Astrocyte (in vitro differentiated cells and primary cell): ENCODE measurements around the gene LARGE1. TPM values are rescaled to one million over a fixed set of nuclear protein-coding genes. Genes with fewer than 3 reads are reported as not detected.
A peak's percentile ranks its signal among the peaks of the same experiment; 100 is the strongest.

Experiments used
- DNase-seq: peaks from one replicate; pipeline ENCODE4 v3.0.0-alpha.2; 2010; ENCODE audit warnings: low read depth
- FAIRE-seq: peaks from 2 replicates; lab custom pipeline; 2011; peaks lifted over from hg19 to GRCh38; lab: Jason Lieb, UNC
- H2AFZ ChIP-seq: 2 replicates; pipeline ENCODE4 v1.6.0; 2012; ENCODE audit warnings: low read depth, low read length, inconsistent platforms
- H3K27ac ChIP-seq: 2 replicates; pipeline ENCODE4 v1.5.1; 2011; ENCODE audit warnings: low read depth, low read length, inconsistent platforms
- H3K27me3 ChIP-seq: 2 replicates; pipeline ENCODE4 v1.6.0; 2011; ENCODE audit warnings: low read length, inconsistent platforms; ENCODE audit not compliant: insufficient read depth
- H3K36me3 ChIP-seq: 2 replicates; pipeline ENCODE4 v1.5.1; 2011; ENCODE audit warnings: low read length, inconsistent platforms; ENCODE audit not compliant: insufficient read depth
- H3K4me1 ChIP-seq: 2 replicates; pipeline ENCODE4 v1.5.1; 2011; ENCODE audit warnings: low read length, inconsistent platforms; ENCODE audit not compliant: insufficient read depth
- H3K4me2 ChIP-seq: 2 replicates; pipeline ENCODE4 v1.6.0; 2012; ENCODE audit warnings: low read length, inconsistent platforms
- H3K4me3 ChIP-seq: 2 replicates; pipeline ENCODE4 v1.5.1; 2011; ENCODE audit warnings: low read depth, mild to moderate bottlenecking, low read length, inconsistent platforms; ENCODE audit not compliant: insufficient read depth
- H3K79me2 ChIP-seq: 2 replicates; pipeline ENCODE4 v1.6.0; 2012; ENCODE audit warnings: mild to moderate bottlenecking, low read length, inconsistent platforms; ENCODE audit not compliant: insufficient read depth
- H3K9ac ChIP-seq: 2 replicates; pipeline ENCODE4 v1.6.0; 2012; ENCODE audit warnings: mild to moderate bottlenecking, low read length, inconsistent platforms
- H3K9me3 ChIP-seq: 2 replicates; pipeline ENCODE4 v1.5.1; 2012; ENCODE audit warnings: low read depth, mild to moderate bottlenecking, low read length, inconsistent platforms; ENCODE audit not compliant: insufficient read depth
- H4K20me1 ChIP-seq: 2 replicates; pipeline ENCODE4 v1.6.0; 2012; ENCODE audit warnings: low read length, inconsistent platforms; ENCODE audit not compliant: insufficient read depth
- H3K27ac Mint-ChIP-seq: one replicate; pipeline ENCODE4 v1.8.0; 2021; ENCODE audit warnings: mild to moderate bottlenecking, mixed read lengths; ENCODE audit not compliant: unreplicated experiment
- H3K27me3 Mint-ChIP-seq: one replicate; pipeline ENCODE4 v1.8.0; 2021; ENCODE audit warnings: low read depth, mixed read lengths; ENCODE audit not compliant: unreplicated experiment
- H3K36me3 Mint-ChIP-seq: one replicate; pipeline ENCODE4 v1.8.0; 2021; ENCODE audit warnings: low read depth, mixed read lengths; ENCODE audit not compliant: unreplicated experiment
- H3K4me1 Mint-ChIP-seq: one replicate; pipeline ENCODE4 v1.8.0; 2021; ENCODE audit warnings: low read depth, mixed read lengths; ENCODE audit not compliant: unreplicated experiment
- H3K4me3 Mint-ChIP-seq: one replicate; pipeline ENCODE4 v1.8.0; 2021; ENCODE audit warnings: mild to moderate bottlenecking, moderate library complexity, mixed read lengths; ENCODE audit not compliant: unreplicated experiment
- H3K9me3 Mint-ChIP-seq: one replicate; pipeline ENCODE4 v1.8.0; 2021; ENCODE audit warnings: mild to moderate bottlenecking, mixed read lengths; ENCODE audit not compliant: unreplicated experiment
- CTCF ChIP-seq: IDR thresholded peaks from 2 replicates; pipeline ENCODE4 v1.5.1; 2011; ENCODE audit warnings: low read depth, mild to moderate bottlenecking, inconsistent platforms, low read length, moderate library complexity; ENCODE audit not compliant: insufficient read depth
- EZH2 ChIP-seq: IDR thresholded peaks from 2 replicates; pipeline ENCODE4 v1.6.1; 2012; ENCODE audit warnings: mild to moderate bottlenecking, low read length, inconsistent platforms; ENCODE audit not compliant: insufficient read depth
- total RNA-seq: library from RNA; stranded (reverse); gene quantifications from 2 replicates; pipeline ENCODE4 v1.2.1, GENCODE V29; 2021

The LARGE1 gene
- total RNA-seq, 1 donor from 2014 or later, result 92.6 TPM

GRCh38 chr22:33302549-33302948, 617.7 kb downstream of the LARGE1 start:
- Mint-ChIP-seq H3K36me3 (peaks cover 1% of the 10 kb centered on the region), H3K4me1 (no peaks in the 10 kb centered on the region), H3K4me3 (no peak overlapping the region), H3K27ac (no peak overlapping the region), H3K27me3 (no peaks in the 10 kb centered on the region), H3K9me3 (no peaks in the 10 kb centered on the region)
- Histone ChIP-seq H3K27ac (no peak overlapping the region), H3K27me3 (no peaks in the 10 kb centered on the region), H3K9ac (no peak overlapping the region), H3K4me2 (no peak overlapping the region), H3K36me3 (no peaks in the 10 kb centered on the region), H3K4me1 (no peaks in the 10 kb centered on the region), H3K79me2 (no peaks in the 10 kb centered on the region), H3K4me3 (no peak overlapping the region), H3K9me3 (no peaks in the 10 kb centered on the region), H4K20me1 (no peaks in the 10 kb centered on the region), H2AFZ (no peak overlapping the region)
- no peak for DNase-seq
- TF ChIP-seq CTCF, result no peak
- FAIRE-seq, result no peak

- Mint-ChIP-seq H3K27me3 (no peaks in the 10 kb centered on the region), H3K4me1 (no peaks in the 10 kb centered on the region), H3K27ac (no peak overlapping the region), H3K9me3 (no peaks in the 10 kb centered on the region), H3K4me3 (no peak overlapping the region), H3K36me3 (peaks cover 1% of the 10 kb centered on the region)
- H2AFZ ChIP-seq, result no peak overlapping the region
- no peak for FAIRE-seq
- TF ChIP-seq EZH2 (no peak), CTCF (peak; percentile 87)
- no peaks in the 10 kb centered on the region for H3K36me3 ChIP-seq
- DNase-seq, result peak; percentile 18
- no peaks in the 10 kb centered on the region for H3K4me1 ChIP-seq
- H3K27ac ChIP-seq, result no peak overlapping the region
- peak overlapping the region; percentile 30 for H3K4me2 ChIP-seq
- H3K79me2 ChIP-seq, result no peaks in the 10 kb centered on the region
- no peak overlapping the region for H3K4me3 ChIP-seq
- H4K20me1 ChIP-seq, result no peaks in the 10 kb centered on the region
- H3K27me3 ChIP-seq, result no peaks in the 10 kb centered on the region
- H3K9ac ChIP-seq, result no peak overlapping the region
- no peaks in the 10 kb centered on the region for H3K9me3 ChIP-seq
Observed at GRCh38 chr22:33302049-33302545, 618.2 kb downstream of the LARGE1 start.

GRCh38 chr22:33300165-33300564, 620.1 kb downstream of the LARGE1 start:
- Histone ChIP-seq H2AFZ (no peak overlapping the region), H3K27ac (no peak overlapping the region), H3K4me3 (no peak overlapping the region), H4K20me1 (no peaks in the 10 kb centered on the region), H3K36me3 (no peaks in the 10 kb centered on the region), H3K9ac (no peak overlapping the region), H3K4me1 (no peaks in the 10 kb centered on the region), H3K9me3 (no peaks in the 10 kb centered on the region), H3K79me2 (no peaks in the 10 kb centered on the region), H3K4me2 (no peak overlapping the region), H3K27me3 (no peaks in the 10 kb centered on the region)
- DNase-seq, result no peak
- Mint-ChIP-seq H3K4me3 (no peak overlapping the region), H3K9me3 (no peaks in the 10 kb centered on the region), H3K36me3 (peaks cover 2% of the 10 kb centered on the region), H3K27ac (no peak overlapping the region), H3K4me1 (no peaks in the 10 kb centered on the region), H3K27me3 (no peaks in the 10 kb centered on the region)
- TF ChIP-seq CTCF, result no peak
- no peak for TF ChIP-seq EZH2
- no peak for FAIRE-seq
